T-helper 2 cell treated with Interferon-gamma antibody and Interleukin-4, amounts not matched to agents 5 μg/mL and 100 μg/mL, for 36 hours (primary cell): ENCODE measurements around the gene TMEM176B.

Experiments
- DNase-seq: peaks from one replicate; pipeline ENCODE4 v3.0.0; 2021; ENCODE audit warnings: low spot score
- H3K27ac Mint-ChIP-seq: one replicate; pipeline ENCODE4 v1.8.0; 2021; ENCODE audit warnings: mild to moderate bottlenecking, mixed read lengths
- H3K27me3 Mint-ChIP-seq: one replicate; pipeline ENCODE4 v1.8.0; 2021; ENCODE audit warnings: low read depth, mixed read lengths
- H3K36me3 Mint-ChIP-seq: one replicate; pipeline ENCODE4 v1.8.0; 2021; ENCODE audit warnings: low read depth, mixed read lengths
- H3K4me1 Mint-ChIP-seq: one replicate; pipeline ENCODE4 v1.8.0; 2021; ENCODE audit warnings: low read depth, mixed read lengths
- H3K4me3 Mint-ChIP-seq: one replicate; pipeline ENCODE4 v1.8.0; 2022; ENCODE audit warnings: mild to moderate bottlenecking, moderate library complexity, mixed read lengths
- H3K9me3 Mint-ChIP-seq: one replicate; pipeline ENCODE4 v1.8.0; 2021; ENCODE audit warnings: mixed read lengths

The TMEM176B gene

GRCh38 chr7:150806863-150807262 is 6.7 kb upstream of the TMEM176B start:
- Mint-ChIP-seq H3K9me3 (no peaks in the 10 kb centered on the region), H3K27me3 (peaks cover 33% of the 10 kb centered on the region), H3K4me1 (no peaks in the 10 kb centered on the region), H3K36me3 (peaks cover 2% of the 10 kb centered on the region), H3K4me3 (no peak overlapping the region), H3K27ac (no peak overlapping the region)
- DNase-seq, result no peak

GRCh38 chr7:150806454-150806853 is 6.3 kb upstream of the TMEM176B start:
- H3K27me3 Mint-ChIP-seq, result peaks cover 33% of the 10 kb centered on the region
- peaks cover 2% of the 10 kb centered on the region for H3K36me3 Mint-ChIP-seq
- DNase-seq, result no peak
- H3K9me3 Mint-ChIP-seq, result no peaks in the 10 kb centered on the region
- no peak overlapping the region for H3K4me3 Mint-ChIP-seq
- no peak overlapping the region for H3K27ac Mint-ChIP-seq
- no peaks in the 10 kb centered on the region for H3K4me1 Mint-ChIP-seq

GRCh38 chr7:150805864-150806263 is 5.7 kb upstream of the TMEM176B start:
- H3K36me3 Mint-ChIP-seq, result peaks cover 2% of the 10 kb centered on the region
- H3K9me3 Mint-ChIP-seq, result no peaks in the 10 kb centered on the region
- DNase-seq, result no peak
- H3K4me1 Mint-ChIP-seq, result no peaks in the 10 kb centered on the region
- H3K27me3 Mint-ChIP-seq, result peaks cover 37% of the 10 kb centered on the region
- H3K4me3 Mint-ChIP-seq, result no peak overlapping the region
- no peak overlapping the region for H3K27ac Mint-ChIP-seq

- Mint-ChIP-seq H3K4me1 (no peaks in the 10 kb centered on the region), H3K9me3 (no peaks in the 10 kb centered on the region), H3K27me3 (peaks cover 32% of the 10 kb centered on the region), H3K36me3 (peaks cover 2% of the 10 kb centered on the region), H3K27ac (no peak overlapping the region), H3K4me3 (no peak overlapping the region)
- DNase-seq, result no peak
These were observed 4.6 kb upstream of the TMEM176B start for GRCh38 chr7:150804802-150805201.

DNA sequence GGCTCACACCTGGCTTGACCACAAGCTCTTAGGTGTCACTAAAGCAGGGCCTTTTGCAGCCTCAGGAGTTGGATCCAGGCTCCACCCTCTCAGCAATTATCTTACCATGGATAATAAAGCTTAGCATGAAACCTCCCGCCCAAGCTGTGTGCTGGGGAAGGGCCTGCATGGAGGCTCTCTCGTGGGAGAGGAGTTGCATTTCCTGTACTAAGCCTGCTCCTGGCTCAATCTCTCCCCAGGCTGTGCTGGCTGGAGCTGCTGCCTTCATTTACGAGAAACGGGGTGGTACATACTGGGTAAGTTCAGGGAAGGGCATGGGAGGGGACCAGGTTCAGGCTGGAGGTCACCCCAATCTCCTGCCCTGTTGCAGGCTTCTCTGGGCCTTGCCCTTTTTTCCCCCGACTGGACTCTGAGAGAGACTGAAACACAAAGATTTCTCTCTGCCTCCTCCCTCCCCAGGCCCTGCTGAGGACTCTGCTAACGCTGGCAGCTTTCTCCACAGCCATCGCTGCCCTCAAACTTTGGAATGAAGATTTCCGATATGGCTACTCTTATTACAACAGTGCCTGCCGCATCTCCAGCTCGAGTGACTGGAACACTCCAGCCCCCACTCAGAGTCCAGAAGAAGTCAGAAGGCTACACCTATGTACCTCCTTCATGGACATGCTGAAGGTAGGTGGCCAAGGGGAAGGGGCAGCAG is 3.1 kb upstream of the TMEM176B start:
- no peaks in the 10 kb centered on the region for H3K4me1 Mint-ChIP-seq
- H3K27me3 Mint-ChIP-seq, result peaks cover 45% of the 10 kb centered on the region
- H3K36me3 Mint-ChIP-seq, result peaks cover 2% of the 10 kb centered on the region

DNA sequence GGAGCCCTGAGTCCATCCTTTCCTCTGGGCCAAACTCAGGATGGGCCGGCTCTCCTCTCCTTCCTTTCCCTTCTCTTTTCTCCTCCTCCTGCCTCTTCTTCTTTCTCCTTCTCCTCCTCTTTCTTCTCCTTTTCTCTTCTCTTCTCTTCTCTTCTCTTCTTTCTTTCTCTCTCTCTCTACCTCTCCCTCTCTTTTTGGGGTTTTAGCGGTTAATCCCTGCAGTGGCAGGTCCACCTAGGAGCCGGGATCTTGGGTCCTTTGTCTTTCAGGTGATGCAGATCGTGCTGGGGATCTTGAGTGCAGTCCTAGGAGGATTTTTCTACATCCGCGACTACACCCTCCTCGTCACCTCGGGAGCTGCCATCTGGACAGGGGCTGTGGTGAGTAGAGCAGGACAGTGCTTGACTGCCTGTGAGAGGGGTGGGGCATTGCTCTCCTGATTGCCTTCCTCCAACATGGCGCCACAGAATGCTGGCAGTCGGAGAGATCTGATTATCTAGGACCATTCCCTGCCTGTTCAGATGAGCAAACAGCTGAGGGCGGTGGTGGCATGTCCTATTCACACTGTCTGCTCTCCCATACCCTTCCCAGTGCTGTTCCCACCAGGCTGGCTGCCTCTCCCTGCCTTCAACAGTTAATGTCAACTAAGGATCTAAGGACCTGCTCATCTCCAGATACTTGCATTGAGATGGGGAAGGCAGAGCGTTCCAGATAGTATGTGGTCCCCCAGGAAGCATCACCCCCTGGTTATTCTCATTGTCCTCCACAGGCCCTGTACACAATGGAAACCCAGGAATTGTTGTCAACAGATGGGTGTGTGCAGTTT is 2.0 kb upstream of the TMEM176B start:
- Mint-ChIP-seq H3K27ac (no peak overlapping the region), H3K9me3 (no peaks in the 10 kb centered on the region), H3K4me1 (no peaks in the 10 kb centered on the region), H3K36me3 (peaks cover 2% of the 10 kb centered on the region), H3K4me3 (no peak overlapping the region), H3K27me3 (peaks cover 48% of the 10 kb centered on the region)
- DNase-seq, result no peak

More for the DNA sequence above, 3.1 kb upstream of the TMEM176B start:
- Mint-ChIP-seq H3K4me3 (no peak overlapping the region), H3K9me3 (no peaks in the 10 kb centered on the region), H3K27ac (no peak overlapping the region)
- DNase-seq, result no peak

- Mint-ChIP-seq H3K36me3 (peaks cover 2% of the 10 kb centered on the region), H3K4me1 (no peaks in the 10 kb centered on the region), H3K9me3 (no peaks in the 10 kb centered on the region), H3K27ac (no peak overlapping the region), H3K27me3 (peaks cover 51% of the 10 kb centered on the region), H3K4me3 (peak overlapping the region; percentile 44)
- DNase-seq, result no peak
These were observed 1.2 kb upstream of the TMEM176B start for GRCh38 chr7:150801242-150801945.

- Mint-ChIP-seq H3K4me1 (no peaks in the 10 kb centered on the region), H3K27ac (no peak within 1 kb of the TSS), H3K36me3 (peaks cover 2% of the 10 kb centered on the region), H3K27me3 (peaks cover 55% of the 10 kb centered on the region), H3K9me3 (no peaks in the 10 kb centered on the region), H3K4me3 (peak within 1 kb of the TSS; percentile 44)
- DNase-seq, result no peak
These were observed 547 bp upstream of the TMEM176B start, which contains the start of gene TMEM176A for GRCh38 chr7:150800581-150801241. Gene TMEM176A (plus strand): TSS chr7:150800769. CDS start chr7:150801551, 782 bp downstream.

GRCh38 chr7:150799156-150799555 is 1.0 kb downstream of the TMEM176B start:
- Mint-ChIP-seq H3K9me3 (no peaks in the 10 kb centered on the region), H3K4me1 (no peaks in the 10 kb centered on the region), H3K27me3 (peaks cover 55% of the 10 kb centered on the region), H3K4me3 (no peak overlapping the region), H3K36me3 (peaks cover 2% of the 10 kb centered on the region), H3K27ac (no peak overlapping the region)
- no peak for DNase-seq

DNA sequence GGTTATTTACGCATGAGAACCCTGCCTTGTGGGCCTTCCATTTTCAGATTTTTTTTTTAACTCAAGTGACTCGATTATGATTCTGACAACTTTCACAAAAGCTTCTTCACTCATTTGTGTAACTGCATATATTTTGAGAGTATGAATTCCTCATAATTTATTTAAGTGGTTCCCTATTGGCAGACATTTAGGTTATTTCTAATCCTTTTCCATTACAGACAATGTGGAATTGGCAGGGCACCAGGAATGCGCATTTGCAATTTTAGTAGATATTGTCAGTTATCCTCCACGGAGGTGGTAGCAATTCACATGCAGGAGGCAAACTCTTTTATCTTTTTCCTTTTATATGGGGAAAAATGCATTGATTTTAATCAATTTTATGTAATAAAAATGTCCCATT is 2.5 kb downstream of the TMEM176B start:
- Mint-ChIP-seq H3K4me1 (no peaks in the 10 kb centered on the region), H3K27me3 (peaks cover 50% of the 10 kb centered on the region), H3K4me3 (no peak overlapping the region), H3K9me3 (no peaks in the 10 kb centered on the region), H3K27ac (no peak overlapping the region), H3K36me3 (peaks cover 2% of the 10 kb centered on the region)
- DNase-seq, result no peak

DNA sequence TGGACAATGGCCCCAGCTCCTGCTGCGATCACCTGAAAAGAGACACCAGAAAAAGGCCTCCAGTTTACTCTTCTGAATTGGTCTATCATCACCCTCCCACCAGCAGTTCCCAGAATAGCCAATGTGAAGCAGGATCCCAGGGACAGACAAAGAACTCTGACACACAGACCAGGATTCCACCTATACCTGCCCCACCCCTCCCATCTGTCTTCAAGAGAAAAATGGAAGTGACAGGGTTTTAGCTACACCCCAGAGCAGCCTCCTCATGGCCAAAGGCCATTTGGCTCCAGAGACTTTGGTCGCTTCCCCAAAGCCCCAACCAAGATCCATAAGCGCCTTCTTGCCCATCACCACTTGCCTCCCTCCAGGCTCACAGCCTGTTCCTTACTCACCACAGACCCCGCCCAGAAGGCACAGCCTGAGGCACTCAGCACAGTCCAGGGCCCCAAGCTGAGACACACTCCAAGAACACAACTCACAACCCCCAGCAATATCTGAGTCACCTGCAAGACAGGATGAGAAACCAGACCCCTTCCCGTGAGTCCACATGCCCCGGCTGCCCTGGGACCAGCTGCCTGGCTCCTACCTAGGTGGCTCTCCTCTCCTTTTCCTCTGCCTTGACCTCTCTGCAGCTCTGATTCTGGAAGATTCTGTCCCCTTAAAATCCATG is 6.5 kb downstream of the TMEM176B start:
- H3K4me3 Mint-ChIP-seq, result no peak overlapping the region

DNA sequence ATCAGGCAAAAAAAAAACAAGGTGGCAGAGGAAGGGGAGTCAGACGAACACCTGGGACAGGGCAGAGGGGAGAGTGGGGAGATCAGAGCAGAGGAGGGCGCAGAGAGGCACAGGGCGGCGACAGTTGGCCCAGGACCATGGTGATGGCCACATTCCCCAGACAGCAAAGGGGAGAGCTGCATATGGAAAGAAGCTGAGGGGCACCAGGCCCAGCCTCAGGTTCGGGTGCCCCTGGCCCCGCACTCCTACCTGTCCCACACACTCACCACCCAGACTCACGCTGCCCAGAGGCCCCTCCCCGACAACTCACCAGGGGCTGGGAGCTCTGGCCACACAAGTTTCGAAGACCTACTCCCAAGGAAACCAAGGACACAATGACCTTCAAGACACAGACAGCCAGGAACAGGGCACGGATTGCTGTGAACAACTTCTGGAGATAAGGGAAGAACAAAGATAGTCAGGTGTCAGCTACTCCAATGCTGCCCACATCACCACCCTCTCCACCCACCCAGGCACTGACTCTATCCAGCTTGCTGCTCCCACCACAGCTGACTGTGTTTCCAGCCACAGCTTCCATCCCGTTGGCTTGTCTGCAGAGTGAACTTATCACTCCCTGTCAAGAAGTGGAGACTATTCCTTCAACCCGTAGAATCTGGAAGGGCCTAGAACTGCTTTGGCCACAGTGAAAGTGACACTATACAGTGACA is 8.3 kb downstream of the TMEM176B start:
- Mint-ChIP-seq H3K36me3 (no peaks in the 10 kb centered on the region), H3K9me3 (no peaks in the 10 kb centered on the region), H3K4me1 (no peaks in the 10 kb centered on the region), H3K4me3 (no peak overlapping the region), H3K27ac (no peak overlapping the region), H3K27me3 (peaks cover 25% of the 10 kb centered on the region)
- no peak for DNase-seq

More for the DNA sequence above, 6.5 kb downstream of the TMEM176B start:
- H3K4me1 Mint-ChIP-seq, result no peaks in the 10 kb centered on the region
- no peaks in the 10 kb centered on the region for H3K36me3 Mint-ChIP-seq
- H3K27me3 Mint-ChIP-seq, result peaks cover 29% of the 10 kb centered on the region
- no peak for DNase-seq
- H3K9me3 Mint-ChIP-seq, result no peaks in the 10 kb centered on the region
- H3K27ac Mint-ChIP-seq, result no peak overlapping the region

DNA sequence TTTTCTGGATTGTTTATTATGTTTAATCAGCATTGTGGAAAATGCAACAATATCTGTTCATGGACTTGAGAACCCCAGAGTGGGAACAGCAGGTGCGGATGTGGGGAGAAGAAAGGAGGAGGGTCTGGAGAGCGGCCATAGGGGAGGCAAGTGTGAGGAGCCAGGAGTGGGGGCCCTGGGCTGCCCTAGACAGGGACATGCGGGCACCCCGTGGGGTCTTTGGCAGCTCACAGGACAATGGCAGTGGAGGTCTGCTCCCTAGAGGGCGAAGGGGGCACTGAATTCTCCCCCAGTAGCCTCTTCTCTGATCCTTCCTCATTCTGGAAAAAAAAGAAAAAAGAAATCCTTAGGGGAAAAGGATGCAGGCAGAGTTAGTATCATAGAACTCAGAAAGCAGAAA is 8.9 kb downstream of the TMEM176B start:
- no peak overlapping the region for H3K4me3 Mint-ChIP-seq
- no peak for DNase-seq
- no peak overlapping the region for H3K27ac Mint-ChIP-seq
- peaks cover 23% of the 10 kb centered on the region for H3K27me3 Mint-ChIP-seq
- H3K4me1 Mint-ChIP-seq, result no peaks in the 10 kb centered on the region
- no peaks in the 10 kb centered on the region for H3K9me3 Mint-ChIP-seq
- no peaks in the 10 kb centered on the region for H3K36me3 Mint-ChIP-seq
